Astrocyte of the spinal cord (primary cell): ENCODE data around the gene UBE2K.
"Not testable (repeated sequence)": the region's sequence is repeated elsewhere in the genome, so short reads cannot be mapped to it uniquely, and the experiment has no call there.

ENCODE experiments used
- DNase-seq: peaks from one replicate; pipeline ENCODE4 v3.0.0; 2011; ENCODE audit warnings: low read depth, low spot score
- H3K4me3 ChIP-seq: 2 replicates; pipeline ENCODE4 v1.5.1; 2011; ENCODE audit warnings: low read depth, mild to moderate bottlenecking, low read length, moderate library complexity
- CTCF ChIP-seq: IDR thresholded peaks from 2 replicates; pipeline ENCODE4 v1.5.1; 2012; ENCODE audit warnings: low read depth, mild to moderate bottlenecking, low read length, inconsistent platforms
- in situ Hi-C: cut with HindIII; loops from 2 replicates; pipeline ENCODE4 v1.10.0; 2017; ENCODE audit warnings: low sequenced_read_pairs

Gene UBE2K

GRCh38 chr4:39655876-39656275 lies 42.1 kb upstream of the UBE2K start:
- TF ChIP-seq CTCF = no peak
- H3K4me3 ChIP-seq = no peak overlapping the region
- in situ Hi-C loops = no loop called here
- no peak for DNase-seq

GRCh38 chr4:39656638-39657037 lies 41.3 kb upstream of the UBE2K start:
- H3K4me3 ChIP-seq, in situ Hi-C loops: not testable (repeated sequence)

GRCh38 chr4:39657465-39657864 lies 40.5 kb upstream of the UBE2K start:
- no peak overlapping the region for H3K4me3 ChIP-seq
- no peak for DNase-seq
- in situ Hi-C loops = no loop called here
- TF ChIP-seq CTCF = no peak

More at GRCh38 chr4:39656638-39657037, 41.3 kb upstream of the UBE2K start:
- DNase-seq = not testable (repeated sequence)

GRCh38 chr4:39658756-39659155 lies 39.2 kb upstream of the UBE2K start:
- no peak for DNase-seq
- TF ChIP-seq CTCF = peak; percentile 51
- H3K4me3 ChIP-seq = no peak overlapping the region
- in situ Hi-C loops = no loop called here

- TF ChIP-seq CTCF = no peak
- DNase-seq = no peak
- H3K4me3 ChIP-seq = no peak overlapping the region
- in situ Hi-C loops = no loop called here
Observed at GRCh38 chr4:39660045-39660444, 37.9 kb upstream of the UBE2K start.

- in situ Hi-C loops = no loop called here
- DNase-seq = no peak
- H3K4me3 ChIP-seq = no peak overlapping the region
- no peak for TF ChIP-seq CTCF
Observed at GRCh38 chr4:39660757-39661156, 37.2 kb upstream of the UBE2K start.

- DNase-seq = no peak
- in situ Hi-C loops = no loop called here
- no peak for TF ChIP-seq CTCF
Observed at GRCh38 chr4:39662683-39663082, 35.3 kb upstream of the UBE2K start.

More at GRCh38 chr4:39662683-39663082, 35.3 kb upstream of the UBE2K start:
- H3K4me3 ChIP-seq = no peak overlapping the region
